PC-3 (cell line): ENCODE results near the gene RALGPS1. TPM values are rescaled to one million over a fixed set of nuclear protein-coding genes. Genes with fewer than 3 reads are reported as not detected.

ENCODE experiments used
- ATAC-seq: fragments of 200-7000 bp; cut with Tn5 transposase; 2 replicates; pipeline ENCODE4 v1.9.1; 2020; ENCODE audit warnings: mild to moderate bottlenecking, moderate library complexity
- BruUV-seq: library from RNA; stranded (reverse); fragments of 400-500 nt; replicated peaks from 2 replicates; lab custom pipeline; 2021; lab: Mats Ljungman, UMichigan
- CTCF ChIA-PET: fragments of 300-600 bp; sonication (Branson Sonifier 250); formaldehyde crosslinking; loops from one replicate; lab custom pipeline; 2022; ENCODE audit warnings: antibody characterized with exemption; lab: Charles Lee
- POLR2A ChIA-PET: fragments of 300-600 bp; sonication (Branson Sonifier 250); formaldehyde crosslinking; loops from one replicate; lab custom pipeline; 2022; ENCODE audit warnings: antibody characterized with exemption; ENCODE audit not compliant: unreplicated experiment; lab: Charles Lee
- DNase-seq: peaks from one replicate; pipeline ENCODE4 v3.0.0-alpha.2; 2015
- H2AFZ ChIP-seq: fragments of 300-600 bp; sonication (generic); 2 replicates; pipeline ENCODE4 v1.6.0; 2016; ENCODE audit warnings: antibody characterized with exemption, low read length
- H3F3A ChIP-seq: fragments of 300-600 bp; sonication (generic); one replicate; pipeline ENCODE4 v1.6.0; 2017; ENCODE audit warnings: antibody characterized with exemption, low read length, control low read depth, mild to moderate bottlenecking; ENCODE audit not compliant: unreplicated experiment
- H3K27ac ChIP-seq: fragments of 300-600 bp; sonication (generic); 2 replicates; pipeline ENCODE4 v1.5.1; 2016; ENCODE audit warnings: mild to moderate bottlenecking, low read length
- H3K27me3 ChIP-seq: fragments of 300-600 bp; sonication (generic); 2 replicates; pipeline ENCODE4 v1.6.1; 2016; ENCODE audit warnings: low read length, mixed read lengths
- H3K36me3 ChIP-seq: fragments of 300-600 bp; sonication (generic); 2 replicates; pipeline ENCODE4 v1.6.1; 2016; ENCODE audit warnings: low read depth, mixed run types, low read length, mixed read lengths
- H3K4me1 ChIP-seq: fragments of 300-600 bp; sonication (generic); 2 replicates; pipeline ENCODE4 v1.5.1; 2016; ENCODE audit warnings: low read length; ENCODE audit not compliant: insufficient read depth
- H3K4me2 ChIP-seq: fragments of 300-600 bp; sonication (generic); 2 replicates; pipeline ENCODE4 v1.6.0; 2016; ENCODE audit warnings: low read length
- H3K4me3 ChIP-seq: fragments of 300-600 bp; sonication (generic); 2 replicates; pipeline ENCODE4 v1.5.1; 2016; ENCODE audit warnings: mild to moderate bottlenecking, low read length, mixed read lengths
- H3K79me2 ChIP-seq: fragments of 300-600 bp; sonication (generic); 2 replicates; pipeline ENCODE4 v1.6.1; 2017; ENCODE audit warnings: low read length, mixed read lengths
- H3K9ac ChIP-seq: fragments of 300-600 bp; sonication (generic); 2 replicates; pipeline ENCODE4 v1.6.0; 2016; ENCODE audit warnings: mild to moderate bottlenecking, low read length
- H3K9me2 ChIP-seq: fragments of 300-600 bp; sonication (generic); replicated peaks from 2 replicates; pipeline ENCODE4 v1.6.1; 2016; ENCODE audit warnings: mixed run types, low read length, mixed read lengths
- H3K9me3 ChIP-seq: fragments of 300-600 bp; sonication (generic); 2 replicates; pipeline ENCODE4 v1.6.1; 2016; ENCODE audit warnings: low read length, mixed read lengths
- H4K20me1 ChIP-seq: fragments of 300-600 bp; sonication (generic); 2 replicates; pipeline ENCODE4 v1.6.1; 2016; ENCODE audit warnings: low read length, mixed read lengths
- EZH2 ChIP-seq: fragments of 300-600 bp; sonication (generic); IDR thresholded peaks from one replicate; pipeline ENCODE4 v1.6.1; 2017; ENCODE audit warnings: antibody characterized with exemption, mild to moderate bottlenecking, low read length; ENCODE audit not compliant: unreplicated experiment
- EZH2phosphoT487 ChIP-seq: fragments of 300-600 bp; sonication (generic); IDR thresholded peaks from 2 replicates; pipeline ENCODE4 v1.6.1; 2018; ENCODE audit warnings: mild to moderate bottlenecking, antibody characterized with exemption, low read length, borderline replicate concordance
- intact Hi-C: fragments of 100-400 bp; cut with micrococcal nuclease; formaldehyde crosslinking; loops from 2 replicates; pipeline ENCODE4 v1.9.0; 2023
- total RNA-seq: library from RNA; depleted of rRNA; stranded (reverse); fragments of >200 nt; gene quantifications from 2 replicates; pipeline ENCODE4 v1.2.3, GENCODE V29; 2014
- TF ChIP-seq, protein P1 (sequence below): fragments of 300-600 bp; sonication (generic); conservative IDR thresholded peaks from 2 replicates; pipeline ENCODE4 v1.5.1; 2017; ENCODE audit warnings: antibody characterized with exemption, low read depth, mild to moderate bottlenecking, low read length

The RALGPS1 gene
- total RNA-seq, 1 experiment from 2014 or later = 10.2 TPM

DNA sequence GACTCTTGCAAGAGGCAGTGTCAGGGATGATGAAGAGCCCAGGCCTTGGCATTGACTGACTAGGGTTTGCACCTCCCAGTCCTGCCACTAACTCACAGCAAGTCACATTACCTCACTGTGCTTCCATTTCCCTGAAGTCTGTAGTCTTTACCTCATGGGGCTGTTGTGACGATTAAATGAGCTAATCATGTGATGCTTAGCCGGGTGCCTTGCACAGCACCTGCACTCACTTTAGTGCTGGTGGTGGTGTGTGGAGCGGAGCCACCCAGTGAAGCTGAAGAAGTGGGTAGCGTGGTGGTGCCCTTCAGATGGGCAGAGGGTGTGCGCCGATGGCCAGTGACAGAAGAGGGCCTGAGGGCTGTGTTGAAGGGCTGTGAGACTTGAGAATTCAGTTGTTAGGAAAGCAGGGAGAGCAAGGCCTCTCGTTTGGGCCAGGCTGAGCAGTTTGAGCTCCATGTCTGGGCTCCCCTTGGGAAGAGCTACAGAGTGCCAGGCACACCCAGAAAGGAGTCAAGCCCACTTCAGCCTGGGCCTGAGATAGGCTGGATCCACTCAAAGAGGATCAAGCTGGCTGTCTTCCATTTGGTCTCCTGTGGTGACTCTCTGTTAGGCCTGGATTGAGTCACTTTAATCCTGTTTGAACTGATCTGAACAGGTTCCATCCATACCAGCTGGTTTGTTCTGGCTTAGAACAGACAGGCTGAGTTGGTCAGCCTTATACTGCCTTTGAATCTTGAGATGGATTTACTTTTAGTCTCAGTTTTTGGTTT, 42.5 kb downstream of the RALGPS1 start:
- peak; percentile 57 for DNase-seq
- ChIA-PET CTCF (no interaction called here), POLR2A (no interaction called here)
- Histone ChIP-seq H4K20me1 (no peaks in the 10 kb centered on the region), H3K4me3 (no peak overlapping the region), H3F3A (no peaks in the 10 kb centered on the region), H3K9me3 (no peaks in the 10 kb centered on the region), H3K79me2 (no peaks in the 10 kb centered on the region), H2AFZ (no peak overlapping the region), H3K4me1 (peaks cover 11% of the 10 kb centered on the region; the same call in 1 of the 2 replicates), H3K27me3 (no peaks in the 10 kb centered on the region), H3K9ac (no peak overlapping the region), H3K4me2 (peak overlapping the region; percentile 15; the same call in 1 of the 2 replicates), H3K27ac (peak overlapping the region; percentile 50), H3K36me3 (no peaks in the 10 kb centered on the region), H3K9me2 (no peaks in the 10 kb centered on the region)
- peak; percentile 79 for ATAC-seq
- intact Hi-C loops = no loop called here
- no TSS peak for BruUV-seq
- TF ChIP-seq EZH2phosphoT487 (no peak), EZH2 (no peak)
- TF ChIP-seq, protein P1, sequence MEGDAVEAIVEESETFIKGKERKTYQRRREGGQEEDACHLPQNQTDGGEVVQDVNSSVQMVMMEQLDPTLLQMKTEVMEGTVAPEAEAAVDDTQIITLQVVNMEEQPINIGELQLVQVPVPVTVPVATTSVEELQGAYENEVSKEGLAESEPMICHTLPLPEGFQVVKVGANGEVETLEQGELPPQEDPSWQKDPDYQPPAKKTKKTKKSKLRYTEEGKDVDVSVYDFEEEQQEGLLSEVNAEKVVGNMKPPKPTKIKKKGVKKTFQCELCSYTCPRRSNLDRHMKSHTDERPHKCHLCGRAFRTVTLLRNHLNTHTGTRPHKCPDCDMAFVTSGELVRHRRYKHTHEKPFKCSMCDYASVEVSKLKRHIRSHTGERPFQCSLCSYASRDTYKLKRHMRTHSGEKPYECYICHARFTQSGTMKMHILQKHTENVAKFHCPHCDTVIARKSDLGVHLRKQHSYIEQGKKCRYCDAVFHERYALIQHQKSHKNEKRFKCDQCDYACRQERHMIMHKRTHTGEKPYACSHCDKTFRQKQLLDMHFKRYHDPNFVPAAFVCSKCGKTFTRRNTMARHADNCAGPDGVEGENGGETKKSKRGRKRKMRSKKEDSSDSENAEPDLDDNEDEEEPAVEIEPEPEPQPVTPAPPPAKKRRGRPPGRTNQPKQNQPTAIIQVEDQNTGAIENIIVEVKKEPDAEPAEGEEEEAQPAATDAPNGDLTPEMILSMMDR = no peak

DNA sequence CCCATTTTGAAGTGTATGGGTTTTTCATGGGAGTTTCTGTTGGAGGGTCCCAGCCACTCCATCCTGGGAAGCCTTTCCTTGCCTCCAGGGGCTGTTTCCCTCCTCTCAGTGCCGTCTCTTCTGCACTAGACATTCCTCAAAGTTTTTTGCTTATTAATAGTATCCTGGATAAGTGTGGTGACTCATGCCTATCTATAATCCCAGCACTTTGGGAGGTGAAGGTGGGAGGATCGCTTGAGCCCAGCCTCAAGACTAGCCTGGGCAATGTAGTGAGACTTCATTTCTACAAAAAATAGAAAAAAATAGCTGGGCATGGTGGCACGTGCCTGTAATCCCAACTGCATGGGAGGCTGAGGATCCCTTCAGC, 43.1 kb downstream of the RALGPS1 start:
- BruUV-seq = no TSS peak
- no peak overlapping the region for H3K4me3 ChIP-seq
- peak overlapping the region; percentile 50 for H3K27ac ChIP-seq
- H3K9ac ChIP-seq = no peak overlapping the region
- H3K27me3 ChIP-seq = no peaks in the 10 kb centered on the region
- ChIA-PET POLR2A (no interaction called here), CTCF (no interaction called here)
- H3K9me2 ChIP-seq = no peaks in the 10 kb centered on the region
- intact Hi-C loops = no loop called here
- peaks cover 11% of the 10 kb centered on the region; the same call in 1 of the 2 replicates for H3K4me1 ChIP-seq
- H3K9me3 ChIP-seq = no peaks in the 10 kb centered on the region
- H2AFZ ChIP-seq = no peak overlapping the region
- DNase-seq (peak; percentile 39), ATAC-seq (peak; percentile 84)
- H4K20me1 ChIP-seq = no peaks in the 10 kb centered on the region
- no peaks in the 10 kb centered on the region for H3F3A ChIP-seq
- no peaks in the 10 kb centered on the region for H3K36me3 ChIP-seq
- TF ChIP-seq, protein P1 = no peak
- TF ChIP-seq EZH2phosphoT487 (no peak), EZH2 (no peak)
- H3K79me2 ChIP-seq = no peaks in the 10 kb centered on the region
- H3K4me2 ChIP-seq = peak overlapping the region; percentile 15; the same call in 1 of the 2 replicates

- no peak overlapping the region for H3K4me2 ChIP-seq
- no TSS peak for BruUV-seq
- intact Hi-C loops = no loop called here
- no peak overlapping the region for H3K27ac ChIP-seq
- H3K27me3 ChIP-seq = no peaks in the 10 kb centered on the region
- H3K4me3 ChIP-seq = no peak overlapping the region
- CTCF ChIA-PET = interaction anchor here (0.6 kb wide), 1 partner anchor 438 kb away, joined by 3 read pairs; the partner anchor contains the start of gene SLC2A8
- peaks cover 11% of the 10 kb centered on the region; the same call in 1 of the 2 replicates for H3K4me1 ChIP-seq
- ATAC-seq = no peak
- H3K9me3 ChIP-seq = no peaks in the 10 kb centered on the region
- H3K79me2 ChIP-seq = no peaks in the 10 kb centered on the region
- no peak overlapping the region for H2AFZ ChIP-seq
- TF ChIP-seq EZH2phosphoT487 = no peak
- TF ChIP-seq EZH2 = no peak
- TF ChIP-seq, protein P1 = no peak
- H3K36me3 ChIP-seq = no peaks in the 10 kb centered on the region
- H3K9me2 ChIP-seq = no peaks in the 10 kb centered on the region
- H4K20me1 ChIP-seq = no peaks in the 10 kb centered on the region
- POLR2A ChIA-PET = no interaction called here
- no peak overlapping the region for H3K9ac ChIP-seq
- DNase-seq = no peak
- no peaks in the 10 kb centered on the region for H3F3A ChIP-seq
Observed at GRCh38 chr9:126959336-126959735, 44.8 kb downstream of the RALGPS1 start.
